PC-3 (cell line): ENCODE results near the gene MYH9. TPM values are rescaled to one million over a fixed set of nuclear protein-coding genes. Genes with fewer than 3 reads are reported as not detected.

Experiments
- ATAC-seq: fragments of 200-7000 bp; cut with Tn5 transposase; 2 replicates; pipeline ENCODE4 v1.9.1; 2020; ENCODE audit warnings: mild to moderate bottlenecking, moderate library complexity
- BruUV-seq: library from RNA; stranded (reverse); fragments of 400-500 nt; replicated peaks from 2 replicates; lab custom pipeline; 2021; lab: Mats Ljungman, UMichigan
- CTCF ChIA-PET: fragments of 300-600 bp; sonication (Branson Sonifier 250); formaldehyde crosslinking; loops from one replicate; lab custom pipeline; 2022; ENCODE audit warnings: antibody characterized with exemption; lab: Charles Lee
- POLR2A ChIA-PET: fragments of 300-600 bp; sonication (Branson Sonifier 250); formaldehyde crosslinking; loops from one replicate; lab custom pipeline; 2022; ENCODE audit warnings: antibody characterized with exemption; ENCODE audit not compliant: unreplicated experiment; lab: Charles Lee
- DNase-seq: peaks from one replicate; pipeline ENCODE4 v3.0.0-alpha.2; 2015
- H2AFZ ChIP-seq: fragments of 300-600 bp; sonication (generic); 2 replicates; pipeline ENCODE4 v1.6.0; 2016; ENCODE audit warnings: antibody characterized with exemption, low read length
- H3F3A ChIP-seq: fragments of 300-600 bp; sonication (generic); one replicate; pipeline ENCODE4 v1.6.0; 2017; ENCODE audit warnings: antibody characterized with exemption, low read length, control low read depth, mild to moderate bottlenecking; ENCODE audit not compliant: unreplicated experiment
- H3K27ac ChIP-seq: fragments of 300-600 bp; sonication (generic); 2 replicates; pipeline ENCODE4 v1.5.1; 2016; ENCODE audit warnings: mild to moderate bottlenecking, low read length
- H3K27me3 ChIP-seq: fragments of 300-600 bp; sonication (generic); 2 replicates; pipeline ENCODE4 v1.6.1; 2016; ENCODE audit warnings: low read length, mixed read lengths
- H3K36me3 ChIP-seq: fragments of 300-600 bp; sonication (generic); 2 replicates; pipeline ENCODE4 v1.6.1; 2016; ENCODE audit warnings: low read depth, mixed run types, low read length, mixed read lengths
- H3K4me1 ChIP-seq: fragments of 300-600 bp; sonication (generic); 2 replicates; pipeline ENCODE4 v1.5.1; 2016; ENCODE audit warnings: low read length; ENCODE audit not compliant: insufficient read depth
- H3K4me2 ChIP-seq: fragments of 300-600 bp; sonication (generic); 2 replicates; pipeline ENCODE4 v1.6.0; 2016; ENCODE audit warnings: low read length
- H3K4me3 ChIP-seq: fragments of 300-600 bp; sonication (generic); 2 replicates; pipeline ENCODE4 v1.5.1; 2016; ENCODE audit warnings: mild to moderate bottlenecking, low read length, mixed read lengths
- H3K79me2 ChIP-seq: fragments of 300-600 bp; sonication (generic); 2 replicates; pipeline ENCODE4 v1.6.1; 2017; ENCODE audit warnings: low read length, mixed read lengths
- H3K9ac ChIP-seq: fragments of 300-600 bp; sonication (generic); 2 replicates; pipeline ENCODE4 v1.6.0; 2016; ENCODE audit warnings: mild to moderate bottlenecking, low read length
- H3K9me2 ChIP-seq: fragments of 300-600 bp; sonication (generic); replicated peaks from 2 replicates; pipeline ENCODE4 v1.6.1; 2016; ENCODE audit warnings: mixed run types, low read length, mixed read lengths
- H3K9me3 ChIP-seq: fragments of 300-600 bp; sonication (generic); 2 replicates; pipeline ENCODE4 v1.6.1; 2016; ENCODE audit warnings: low read length, mixed read lengths
- H4K20me1 ChIP-seq: fragments of 300-600 bp; sonication (generic); 2 replicates; pipeline ENCODE4 v1.6.1; 2016; ENCODE audit warnings: low read length, mixed read lengths
- CTCF ChIP-seq: fragments of 300-600 bp; sonication (generic); conservative IDR thresholded peaks from 2 replicates; pipeline ENCODE4 v1.5.1; 2017; ENCODE audit warnings: antibody characterized with exemption, low read depth, mild to moderate bottlenecking, low read length
- EZH2 ChIP-seq: fragments of 300-600 bp; sonication (generic); IDR thresholded peaks from one replicate; pipeline ENCODE4 v1.6.1; 2017; ENCODE audit warnings: antibody characterized with exemption, mild to moderate bottlenecking, low read length; ENCODE audit not compliant: unreplicated experiment
- EZH2phosphoT487 ChIP-seq: fragments of 300-600 bp; sonication (generic); IDR thresholded peaks from 2 replicates; pipeline ENCODE4 v1.6.1; 2018; ENCODE audit warnings: mild to moderate bottlenecking, antibody characterized with exemption, low read length, borderline replicate concordance
- intact Hi-C: fragments of 100-400 bp; cut with micrococcal nuclease; formaldehyde crosslinking; loops from 2 replicates; pipeline ENCODE4 v1.9.0; 2023
- total RNA-seq: library from RNA; depleted of rRNA; stranded (reverse); fragments of >200 nt; gene quantifications from 2 replicates; pipeline ENCODE4 v1.2.3, GENCODE V29; 2014

MYH9 gene
- total RNA-seq, 1 experiment from 2014 or later, result 357 TPM

GRCh38 chr22:36374603-36375024, 13.2 kb downstream of the MYH9 start:
- peaks cover 17% of the 10 kb centered on the region; the same call in 1 of the 2 replicates for H3K36me3 ChIP-seq
- peak overlapping the region; percentile 51 for H3K4me2 ChIP-seq
- peaks cover 79% of the 10 kb centered on the region for H4K20me1 ChIP-seq
- CTCF ChIA-PET, result interaction anchor here (0.6 kb wide), 1 partner anchor 96 kb away, joined by 4 read pairs; no protein-coding TSS in a partner anchor
- POLR2A ChIA-PET, result interaction anchor here (0.7 kb wide), 1 partner anchor 14 kb away, joined by 4 read pairs; no protein-coding TSS in a partner anchor
- peaks cover 65% of the 10 kb centered on the region for H3K4me1 ChIP-seq
- DNase-seq (peak; percentile 84), ATAC-seq (peak; percentile 91)
- no peak overlapping the region for H3K4me3 ChIP-seq
- no peaks in the 10 kb centered on the region for H3F3A ChIP-seq
- intact Hi-C loops, result no loop called here
- no peaks in the 10 kb centered on the region for H3K9me3 ChIP-seq
- H3K27me3 ChIP-seq, result no peaks in the 10 kb centered on the region
- no peak overlapping the region for H2AFZ ChIP-seq
- H3K9me2 ChIP-seq, result no peaks in the 10 kb centered on the region
- no TSS peak for BruUV-seq
- H3K27ac ChIP-seq, result peak overlapping the region; percentile 82
- peaks cover 100% of the 10 kb centered on the region for H3K79me2 ChIP-seq
- no peak for TF ChIP-seq EZH2
- no peak for TF ChIP-seq EZH2phosphoT487
- no peak for TF ChIP-seq CTCF
- H3K9ac ChIP-seq, result 0 out of 2 replicates have a peak overlapping the region, but pooled peaks have one; percentile 24

- H3K4me2 ChIP-seq, result peak overlapping the region; percentile 33
- intact Hi-C loops, result no loop called here
- H3K4me3 ChIP-seq, result no peak overlapping the region
- CTCF ChIA-PET, result interaction anchor here (1.2 kb wide), 1 partner anchor 97 kb away, joined by 5 read pairs; no protein-coding TSS in a partner anchor
- H3K27me3 ChIP-seq, result no peaks in the 10 kb centered on the region
- H3F3A ChIP-seq, result no peaks in the 10 kb centered on the region
- no peaks in the 10 kb centered on the region for H3K9me3 ChIP-seq
- H2AFZ ChIP-seq, result no peak overlapping the region
- H3K36me3 ChIP-seq, result peaks cover 15% of the 10 kb centered on the region; the same call in 1 of the 2 replicates
- peak overlapping the region; percentile 82 for H3K27ac ChIP-seq
- POLR2A ChIA-PET, result no interaction called here
- ATAC-seq, result no peak
- peaks cover 81% of the 10 kb centered on the region for H4K20me1 ChIP-seq
- no peak overlapping the region for H3K9ac ChIP-seq
- TF ChIP-seq CTCF (no peak), EZH2phosphoT487 (no peak), EZH2 (no peak)
- H3K4me1 ChIP-seq, result peaks cover 76% of the 10 kb centered on the region
- DNase-seq, result peak; percentile 58
- no TSS peak for BruUV-seq
- peaks cover 100% of the 10 kb centered on the region for H3K79me2 ChIP-seq
- H3K9me2 ChIP-seq, result no peaks in the 10 kb centered on the region
Measured at GRCh38 chr22:36373258-36373579, 14.5 kb downstream of the MYH9 start.

- intact Hi-C loops, result no loop called here
- no peak overlapping the region for H2AFZ ChIP-seq
Measured at GRCh38 chr22:36371920-36372319, 15.8 kb downstream of the MYH9 start.

More at GRCh38 chr22:36371920-36372319, 15.8 kb downstream of the MYH9 start:
- ChIA-PET CTCF (no interaction called here), POLR2A (no interaction called here)
- H3K4me3 ChIP-seq, result no peak overlapping the region
- peaks cover 19% of the 10 kb centered on the region; the same call in 1 of the 2 replicates for H3K36me3 ChIP-seq
- DNase-seq (no peak), ATAC-seq (no peak)
- H3K4me1 ChIP-seq, result peaks cover 88% of the 10 kb centered on the region
- TF ChIP-seq EZH2, result no peak
- TF ChIP-seq CTCF, result no peak
- TF ChIP-seq EZH2phosphoT487, result no peak
- no peaks in the 10 kb centered on the region for H3K9me3 ChIP-seq
- no peak overlapping the region for H3K27ac ChIP-seq
- H3K9me2 ChIP-seq, result no peaks in the 10 kb centered on the region
- peaks cover 100% of the 10 kb centered on the region for H3K79me2 ChIP-seq
- H3K27me3 ChIP-seq, result no peaks in the 10 kb centered on the region
- BruUV-seq, result no TSS peak
- peaks cover 87% of the 10 kb centered on the region for H4K20me1 ChIP-seq
- no peak overlapping the region for H3K9ac ChIP-seq
- H3K4me2 ChIP-seq, result no peak overlapping the region
- no peaks in the 10 kb centered on the region for H3F3A ChIP-seq
